Measurements from ENCODE around the gene LMX1A. TPM values are rescaled to one million over a fixed set of nuclear protein-coding genes. Genes with fewer than 3 reads are reported as not detected.

LMX1A gene
- total and polyA plus RNA-seq, 9 of the 15 experiments (the other 6 are each of a cell fraction or from before 2014, with no cell fraction given) = not detected

- TF ChIP-seq TCF7L2 (IDR thresholded peaks at IDR 0.05; ENCODE audit: low read depth, low read length) (no peak), ZKSCAN1 (IDR thresholded peaks at IDR 0.05; ENCODE audit: low read depth, low read length) (no peak)
Observed at GRCh38 chr1:165317612-165318011, 38.9 kb downstream of the LMX1A start (continued).

DNA sequence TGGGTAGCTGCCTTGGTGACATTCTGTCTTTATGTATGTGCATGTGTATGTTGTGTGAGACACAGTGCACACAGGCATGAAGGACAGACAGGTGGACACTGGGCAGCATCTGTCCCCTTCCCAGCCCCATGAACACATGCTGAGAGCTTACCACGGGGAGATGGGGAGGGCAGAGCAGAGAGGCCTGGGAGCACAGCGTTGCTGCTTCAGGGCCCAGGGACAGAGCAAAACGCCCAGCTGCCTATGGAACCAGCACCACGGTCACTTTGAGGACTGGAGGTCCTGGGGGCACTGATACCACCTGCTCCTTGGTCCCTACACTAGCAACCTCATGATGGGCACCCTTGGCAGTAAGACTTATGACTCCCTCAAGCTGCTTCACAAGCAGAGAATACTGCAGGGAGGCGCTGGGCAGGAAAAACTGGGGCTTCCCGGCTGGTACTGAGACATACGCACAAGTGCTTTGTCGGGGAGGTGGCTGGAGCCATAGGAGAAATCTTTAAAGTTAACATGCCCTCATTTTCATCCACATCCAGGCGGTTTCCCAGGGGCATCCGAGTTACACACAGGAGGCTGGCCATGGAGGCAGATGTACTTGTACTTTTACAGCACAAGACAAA is 40.3 kb downstream of the LMX1A start:
- H3K9me1 ChIP-seq (ENCODE audit: control insufficient read depth, insufficient read depth, low read length) = no peaks in the 10 kb centered on the region
- no peak overlapping the region for H3K9ac ChIP-seq (ENCODE audit: insufficient read depth in 1 of 2, low read depth in 2 of 2, low read length in 2 of 2)
- H3K79me2 ChIP-seq (ENCODE audit: control insufficient read depth, insufficient read depth, low read length) = no peaks in the 10 kb centered on the region
- WGBS (ENCODE audit: insufficient coverage, low coverage, missing lambda C conversion rate) = 1% methylated on average over 10 of the region's 10 CpGs
- FAIRE-seq (no peak), ATAC-seq (no peak), DNase-seq (ENCODE audit: extremely low read depth in 1 of 4, low spot score in 3 of 4) (no peak)
- intact Hi-C loops (cut with micrococcal nuclease) = no loop called here
- no peaks in the 10 kb centered on the region for H3K4me1 ChIP-seq (replicated peaks in 1 of 2; ENCODE audit: control insufficient read depth in 2 of 2, insufficient read depth in 2 of 2, low read length in 2 of 2)
- BruUV-seq (replicated peaks) = no TSS peak
- no peak for TF ChIP-seq BMI1 (IDR thresholded peaks at IDR 0.05; ENCODE audit: low read length)
- TF ChIP-seq ZBTB2 (IDR thresholded peaks at IDR 0.05) = no peak
- TF ChIP-seq MAZ (CRISPR knock-in tag; conservative IDR thresholded peaks at IDR 0.05 in 1 of 2, IDR thresholded peaks at IDR 0.05 in 1 of 2) = no peak
- no peak for TF ChIP-seq FOXJ3 (CRISPR knock-in tag; IDR thresholded peaks at IDR 0.05)
- no peak for TF ChIP-seq NFIC (IDR thresholded peaks at IDR 0.05)
- TF ChIP-seq ZNF354B (CRISPR knock-in tag; IDR thresholded peaks at IDR 0.05) = no peak
- no peak overlapping the region for H3K4me2 ChIP-seq (ENCODE audit: insufficient read depth, low read length)
- H3K27ac ChIP-seq (ENCODE audit: extremely low read depth, low read depth, low read length) = no peak overlapping the region
- ChIA-PET CTCF (ENCODE audit: low intra/inter-chr PET ratio) (no interaction called here), POLR2A (no interaction called here)
- H3K27me3 ChIP-seq (ENCODE audit: control insufficient read depth in 2 of 2, insufficient read depth in 2 of 2, low read length in 2 of 2) = no peaks in the 10 kb centered on the region
- H4K20me1 ChIP-seq (replicated peaks; ENCODE audit: control insufficient read depth, insufficient read depth, low read length) = no peaks in the 10 kb centered on the region
- H2AFZ ChIP-seq (ENCODE audit: low read depth, low read length) = no peak overlapping the region
- in situ Hi-C loops (cut with MboI) = no loop called here
- no peaks in the 10 kb centered on the region for H3K9me3 ChIP-seq (replicated peaks; ENCODE audit: control insufficient read depth, insufficient read depth, low read depth, low read length)
- H3K4me3 ChIP-seq = no peak overlapping the region
- no peaks in the 10 kb centered on the region for H3K36me3 ChIP-seq (ENCODE audit: control insufficient read depth, insufficient read depth, low read length)
